Stimulated activated CD4-positive, alpha-beta T cell treated with anti-CD3 and anti-CD28 coated beads, TNF-alpha, amount 100 ng/mL, for 1 hour (primary cell): ENCODE data around the gene ZNF793.

Experiments used
- DNase-seq, 3 donors: peaks; one replicate each; pipeline ENCODE4 v3.0.0-alpha.2; 2020; ENCODE audit warnings: low read depth in 3 of 3, low spot score in 1 of 3

ZNF793 gene

DNA sequence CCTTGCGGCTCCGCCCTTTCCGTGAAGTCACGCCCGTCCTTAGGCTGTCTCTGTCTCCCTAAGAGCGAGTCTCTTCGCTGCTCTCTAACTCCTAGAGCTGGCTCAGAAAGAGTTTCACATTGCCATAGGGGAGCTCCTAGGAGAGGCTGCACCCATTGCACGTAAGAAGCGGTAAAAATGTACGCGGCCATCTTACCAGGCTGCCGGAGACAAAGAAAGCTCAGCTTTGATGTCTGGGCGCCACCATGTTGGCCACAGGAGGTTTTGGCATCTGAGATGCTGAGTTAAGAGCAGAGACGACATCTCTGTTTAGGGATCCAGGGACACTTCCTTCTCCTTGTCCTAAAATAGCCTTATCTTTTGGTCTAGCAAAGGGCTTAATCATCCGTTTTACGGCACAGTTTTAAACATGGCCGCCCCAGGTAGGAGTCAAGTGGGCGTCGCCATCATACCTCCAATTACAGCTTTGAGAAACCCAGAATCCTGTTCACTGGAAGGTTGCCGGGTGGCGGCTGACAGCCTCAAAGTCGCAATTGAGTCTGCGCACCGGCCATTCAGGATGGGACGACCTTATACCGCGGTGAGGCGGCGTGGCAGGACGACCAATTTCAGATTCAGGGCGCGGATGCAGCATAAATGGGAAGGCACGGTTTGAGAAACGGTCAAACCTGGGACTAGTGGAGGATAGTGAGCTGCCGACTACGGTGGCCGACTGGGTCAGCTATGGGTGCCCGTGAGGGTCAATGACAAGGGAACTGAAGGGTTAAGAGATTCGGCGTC is at the start of gene ZNF793:
TSS of gene ZNF793 (plus strand) at position 553 of the 780 bp plus-strand sequence. CDS start 16,501 bp downstream, outside the sequence.
- DNase-seq, result peak; percentile 51 to 71 (median 53)

DNA sequence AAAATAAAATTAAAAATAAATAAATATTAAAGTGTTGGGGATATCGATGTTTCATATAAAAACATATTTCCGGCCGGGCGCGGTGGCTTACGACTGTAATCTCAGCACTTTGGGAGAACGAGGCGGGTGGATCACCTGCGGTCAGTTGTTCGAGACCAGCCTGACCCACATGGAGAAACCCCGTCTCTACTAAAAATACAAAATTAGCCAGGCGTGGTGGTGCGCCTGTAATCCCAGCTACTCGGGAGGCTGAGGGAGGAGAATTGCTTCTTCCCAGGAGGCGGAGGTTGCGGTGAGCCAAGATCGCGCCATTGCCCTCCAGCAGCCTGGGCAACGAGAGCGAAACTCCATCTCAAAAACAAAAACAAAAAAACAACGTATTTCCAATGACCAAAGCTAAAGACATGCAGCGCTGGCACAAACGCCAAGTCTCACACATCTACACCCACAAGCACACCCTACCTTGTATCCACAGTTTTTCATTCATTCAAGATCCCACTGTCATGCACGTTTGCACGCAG is 40.4 kb upstream of the ZNF793 start:
- DNase-seq, result no peak

DNA sequence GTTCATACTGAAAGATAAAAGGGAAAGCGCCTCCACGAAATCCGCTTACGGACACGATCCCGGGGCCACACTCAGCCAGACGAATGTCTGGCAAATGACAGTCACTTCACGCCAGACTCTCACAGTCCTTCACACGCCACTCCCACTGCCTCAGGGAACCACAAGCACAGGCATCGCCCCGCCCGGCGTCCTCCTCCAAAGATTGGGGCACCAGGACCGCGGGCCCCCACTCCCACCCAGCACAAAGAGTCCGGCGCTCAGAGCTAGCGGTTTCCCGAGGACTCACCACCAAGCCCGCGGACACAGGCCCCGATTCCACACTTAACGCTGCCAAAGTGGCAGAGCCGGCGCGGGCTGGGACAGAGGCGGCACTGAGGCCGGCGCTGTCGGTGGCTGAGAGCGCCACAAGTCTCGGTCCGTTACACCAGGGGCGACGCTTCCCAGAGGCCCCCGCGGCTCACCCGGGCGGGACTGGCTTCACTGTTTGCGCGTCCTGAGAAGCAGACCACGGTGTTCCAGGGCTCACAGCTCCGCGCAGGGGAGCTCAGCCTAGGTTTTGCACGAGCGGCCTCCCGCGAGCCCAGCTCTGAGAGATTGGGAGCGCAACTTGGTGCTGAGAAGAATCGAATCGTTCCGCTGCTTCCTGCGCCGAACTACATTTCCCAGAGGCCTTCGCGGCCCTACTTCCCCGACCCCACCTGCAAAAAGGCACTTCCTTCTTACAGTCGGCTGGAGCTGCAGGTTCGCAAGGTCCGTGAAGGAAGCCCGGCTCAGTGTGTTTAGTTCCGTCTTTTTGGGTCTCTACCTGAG is 39.7 kb upstream of the ZNF793 start, which contains the start of gene ZNF569:
TSS of gene ZNF569 (minus strand) at position 647 of the 810 bp plus-strand sequence. CDS start 22,523 bp downstream, outside the sequence.
- peak; percentile 71 to 73 (median 71) for DNase-seq

DNA sequence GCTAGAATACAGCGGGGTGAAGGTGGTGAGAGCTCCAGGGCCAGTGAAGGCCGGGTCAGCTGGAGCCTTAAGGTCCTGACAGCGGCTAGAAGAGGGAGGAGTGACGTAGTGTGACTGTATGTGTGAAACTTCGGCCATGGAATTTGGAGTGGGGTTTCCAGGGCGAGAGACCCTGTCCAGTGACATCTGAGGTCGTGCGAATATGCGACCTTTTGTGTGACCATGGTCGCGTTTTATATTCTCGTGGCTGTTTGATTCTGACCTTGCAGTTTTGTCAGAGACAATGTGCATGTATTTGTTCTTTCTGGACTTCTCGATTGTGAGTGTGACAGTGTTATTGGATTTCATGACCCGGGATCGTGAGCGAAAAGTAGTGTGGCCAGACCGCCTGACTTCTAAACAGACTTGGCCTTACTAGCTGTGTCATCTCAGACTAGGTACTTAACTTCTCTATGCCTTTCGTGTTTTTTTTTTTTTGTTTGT is 39.1 kb upstream of the ZNF793 start:
- no peak for DNase-seq

DNA sequence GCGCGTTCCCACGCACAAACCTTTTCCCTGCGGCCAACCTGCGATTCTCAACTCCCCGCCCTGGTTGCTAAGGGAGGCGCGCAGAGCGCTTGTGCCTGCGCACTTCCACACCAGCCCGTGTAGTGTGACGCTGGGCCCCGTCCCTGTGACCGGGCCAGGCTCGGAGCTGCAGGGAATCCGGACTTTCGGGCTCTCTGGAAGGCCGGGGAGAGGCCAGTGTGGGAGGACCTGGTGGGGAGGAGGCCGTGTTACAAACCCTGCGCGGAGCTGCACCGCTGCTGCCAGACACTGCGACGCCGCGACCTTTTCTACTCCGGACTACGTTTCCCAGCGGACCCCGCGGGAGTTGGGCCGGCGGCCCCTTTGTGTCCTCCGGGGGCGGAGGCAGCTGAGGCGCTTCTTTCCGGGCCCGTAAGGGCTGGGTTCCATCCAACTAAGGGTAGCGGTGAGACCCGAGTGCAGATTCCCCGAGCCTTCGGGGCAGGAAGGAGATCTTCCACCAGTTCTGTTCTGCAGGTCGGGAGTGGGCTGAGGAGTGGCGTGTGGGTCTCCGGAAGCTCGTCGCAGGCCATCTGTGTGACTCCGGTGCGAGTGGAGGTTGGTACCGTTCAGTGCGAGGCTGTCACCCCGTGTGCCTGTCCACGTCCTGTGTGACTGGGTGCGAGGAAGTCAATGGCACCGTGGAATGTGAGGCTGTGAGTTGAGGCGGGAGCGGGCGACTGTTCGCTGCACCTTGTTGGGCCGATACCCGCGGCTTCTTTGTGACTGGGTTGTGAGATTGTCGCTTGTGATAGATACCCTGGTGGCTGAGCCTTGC is 37.6 kb upstream of the ZNF793 start, which contains the start of gene ZNF570:
TSS of gene ZNF570 (plus strand) at position 396 of the 817 bp plus-strand sequence. CDS start 999 bp downstream, outside the sequence.
- DNase-seq, result peak; percentile 62 to 76 (median 75)

DNA sequence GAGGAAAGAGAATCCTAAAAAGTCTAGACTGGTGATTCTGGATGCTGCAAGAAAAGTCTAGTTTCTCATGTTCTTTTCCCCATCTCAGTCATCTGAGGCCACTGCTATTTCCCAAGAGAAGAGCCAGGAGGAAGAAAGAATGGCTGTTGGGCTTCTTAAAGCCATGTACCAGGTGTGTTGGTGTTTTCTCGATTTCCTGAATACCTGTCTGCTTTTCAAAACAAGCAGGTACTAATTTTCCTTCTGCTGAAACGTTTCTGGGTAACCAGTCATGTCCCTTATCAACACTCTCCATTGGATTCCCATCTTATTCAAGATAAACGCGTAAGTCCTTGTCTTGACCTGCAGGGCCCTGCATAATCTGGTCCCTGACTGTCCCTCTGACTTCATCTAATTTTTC is 36.5 kb upstream of the ZNF793 start:
- DNase-seq, result no peak

DNA sequence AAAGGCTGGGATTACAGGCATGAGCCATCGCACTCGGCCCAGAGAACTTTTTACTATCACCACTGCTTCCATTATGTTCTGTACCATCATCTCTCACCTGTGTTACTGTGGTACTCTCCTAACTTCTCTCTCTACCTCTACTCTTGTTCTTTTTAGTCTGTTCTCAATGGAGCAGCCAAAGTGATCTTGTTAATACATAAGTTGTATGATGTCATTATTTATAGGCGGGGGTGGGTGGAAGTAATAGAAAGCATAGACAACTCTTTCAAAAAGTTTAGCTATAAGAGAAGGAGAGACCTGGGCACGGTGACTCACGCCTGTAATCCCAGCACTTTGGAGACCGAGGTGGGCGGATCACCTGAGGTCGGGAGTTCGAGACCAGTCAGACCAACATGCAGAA is 34.6 kb upstream of the ZNF793 start:
- DNase-seq, result no peak

DNA sequence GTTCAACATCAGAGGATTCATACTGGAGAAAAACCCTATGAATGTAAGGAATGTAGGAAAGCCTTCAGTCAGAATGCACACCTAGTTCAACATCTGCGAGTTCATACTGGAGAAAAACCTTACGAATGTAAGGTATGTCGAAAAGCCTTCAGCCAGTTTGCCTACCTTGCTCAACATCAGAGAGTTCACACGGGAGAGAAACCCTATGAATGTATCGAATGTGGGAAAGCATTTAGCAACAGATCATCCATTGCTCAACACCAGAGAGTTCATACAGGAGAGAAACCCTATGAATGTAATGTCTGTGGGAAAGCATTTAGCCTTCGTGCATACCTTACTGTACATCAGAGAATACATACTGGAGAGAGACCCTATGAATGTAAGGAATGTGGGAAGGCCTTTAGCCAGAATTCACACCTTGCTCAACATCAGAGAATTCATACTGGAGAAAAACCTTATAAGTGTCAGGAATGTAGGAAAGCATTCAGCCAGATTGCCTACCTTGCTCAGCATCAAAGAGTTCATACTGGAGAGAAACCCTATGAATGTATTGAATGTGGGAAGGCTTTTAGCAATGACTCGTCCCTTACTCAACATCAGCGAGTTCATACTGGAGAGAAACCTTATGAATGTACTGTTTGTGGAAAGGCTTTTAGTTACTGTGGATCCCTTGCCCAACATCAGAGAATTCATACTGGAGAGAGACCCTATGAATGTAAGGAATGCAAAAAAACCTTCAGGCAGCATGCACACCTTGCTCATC is 22.2 kb upstream of the ZNF793 start:
- DNase-seq, result no peak

DNA sequence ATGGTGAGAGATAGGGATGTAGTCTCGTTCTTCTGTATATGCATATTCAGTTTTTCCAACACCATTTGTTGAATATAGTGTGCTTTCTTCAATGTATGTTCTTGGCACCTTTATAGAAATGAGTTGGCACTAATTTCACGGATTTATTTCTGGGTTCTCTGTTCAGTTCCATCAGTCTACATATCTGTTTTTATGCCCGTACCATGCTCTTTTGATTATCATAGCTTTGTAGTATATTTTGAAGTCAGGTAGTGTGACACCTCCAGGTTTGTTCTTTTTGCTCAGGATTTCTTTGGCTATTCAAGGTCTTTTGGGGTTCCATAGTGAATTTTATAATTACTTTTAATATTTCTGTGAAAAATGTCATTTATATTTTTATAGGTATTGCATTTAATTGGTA is 14.5 kb upstream of the ZNF793 start:
- no peak for DNase-seq

DNA sequence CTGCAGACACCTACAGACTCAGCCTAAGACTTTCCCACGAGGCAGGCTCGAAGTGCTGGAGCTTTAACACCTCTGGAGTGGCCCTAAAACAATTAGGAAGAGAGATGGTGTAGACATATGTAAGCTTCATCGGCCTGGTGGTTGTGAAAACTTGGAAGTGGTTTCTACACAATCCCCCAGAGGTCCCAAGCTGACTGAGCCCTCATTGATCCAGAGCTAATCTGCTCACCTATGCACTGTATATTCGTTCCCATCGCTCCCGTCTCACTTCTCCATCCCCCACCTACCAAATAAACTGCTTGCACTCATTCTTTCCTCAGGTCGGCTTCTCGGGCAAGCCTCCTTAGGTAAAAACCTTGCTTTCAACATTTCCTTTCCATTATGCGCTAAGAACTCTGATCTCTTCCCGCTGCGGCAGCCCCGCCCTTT is 767 bp upstream of the ZNF793 start:
- no peak for DNase-seq

DNA sequence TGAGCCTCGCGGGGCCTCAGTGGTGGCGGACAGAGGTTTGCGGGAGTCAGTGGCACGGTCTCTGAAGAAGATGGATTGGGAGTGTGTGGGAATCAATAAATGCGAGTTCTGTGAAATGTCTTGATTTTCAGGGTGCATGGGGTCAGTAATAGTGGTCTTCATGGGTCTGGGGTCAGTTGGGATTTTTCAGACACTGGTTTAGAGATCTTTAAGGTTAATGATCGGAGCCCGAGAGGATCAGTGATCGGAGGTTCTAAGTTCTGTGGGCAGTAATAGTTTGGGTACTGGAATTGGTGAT is 377 bp downstream of the ZNF793 start:
- DNase-seq, result no peak

DNA sequence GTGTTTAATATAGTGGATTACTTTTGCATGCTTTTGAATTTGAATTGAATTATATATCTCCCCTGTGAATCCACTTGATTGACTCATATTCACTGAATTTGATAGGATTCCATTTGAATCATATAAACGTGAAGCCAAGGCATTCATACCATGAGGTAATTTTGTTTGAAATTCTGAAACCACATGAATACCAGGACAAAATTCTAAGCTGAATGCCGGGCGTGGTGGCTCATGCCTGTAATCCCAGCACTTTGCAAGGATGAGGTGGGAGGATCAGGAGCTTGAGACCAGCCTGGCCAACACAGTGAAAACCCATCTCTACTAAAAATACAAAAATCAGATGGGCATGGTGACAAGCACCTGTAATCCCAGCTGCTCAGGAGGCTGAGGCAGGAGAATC is 4.4 kb downstream of the ZNF793 start:
- no peak for DNase-seq

DNA sequence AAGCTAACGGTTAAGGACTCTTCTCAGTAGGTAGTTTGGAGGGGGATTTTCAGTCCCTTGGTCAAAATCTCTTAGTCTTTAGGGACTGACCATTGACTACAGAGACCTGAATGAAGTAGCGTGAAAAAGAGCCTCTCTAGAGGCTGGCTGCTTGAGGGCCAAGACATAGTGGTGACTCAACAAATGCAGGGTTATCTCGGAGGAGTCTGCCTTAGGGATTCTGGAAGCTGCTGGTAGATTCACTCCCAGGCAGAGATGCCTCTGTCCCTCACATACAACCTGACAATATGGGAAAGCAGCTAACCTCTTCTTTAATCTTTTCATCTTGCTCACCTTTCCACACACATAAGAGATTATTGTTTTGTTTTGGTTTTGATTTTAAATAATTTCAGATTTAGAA is 5.1 kb downstream of the ZNF793 start:
- DNase-seq, result no peak

DNA sequence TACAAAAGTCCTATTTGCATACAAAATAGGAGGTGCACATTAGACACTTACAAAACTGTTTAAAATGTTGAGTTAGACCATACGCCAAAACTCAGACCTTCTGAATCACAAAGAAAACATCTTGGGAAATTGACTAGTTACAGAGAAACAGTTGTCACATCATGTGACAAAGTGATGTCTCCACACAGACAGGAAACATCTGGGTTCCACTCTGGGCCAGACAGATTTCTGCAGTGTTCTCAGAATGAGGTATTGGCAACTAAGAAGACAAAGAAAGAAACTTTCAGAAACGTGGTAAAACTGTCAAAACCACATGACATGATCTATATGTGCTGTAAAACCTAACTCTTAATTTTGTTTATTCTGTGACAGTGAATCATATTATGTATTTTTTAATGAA is 6.7 kb downstream of the ZNF793 start:
- DNase-seq, result no peak

DNA sequence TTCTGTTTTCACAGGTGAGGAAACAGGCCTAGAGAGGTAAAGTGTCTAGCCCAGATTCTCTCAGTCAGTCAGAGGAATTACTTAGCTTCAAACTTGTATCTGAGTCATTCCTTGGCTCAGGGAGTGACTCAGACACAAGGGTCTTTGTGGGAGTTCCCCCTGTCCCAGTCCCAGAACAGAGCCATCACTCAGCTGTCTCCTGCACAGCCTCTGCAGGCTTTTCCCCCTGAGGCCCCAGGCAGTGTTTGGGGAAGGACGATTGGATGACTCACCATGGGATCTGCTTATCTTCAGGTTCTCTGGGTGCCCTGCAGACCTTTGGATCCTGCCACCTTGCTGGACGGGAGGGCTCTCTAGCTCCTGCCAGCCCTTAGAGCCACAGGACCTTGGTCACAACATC is 13.2 kb downstream of the ZNF793 start:
- no peak for DNase-seq

DNA sequence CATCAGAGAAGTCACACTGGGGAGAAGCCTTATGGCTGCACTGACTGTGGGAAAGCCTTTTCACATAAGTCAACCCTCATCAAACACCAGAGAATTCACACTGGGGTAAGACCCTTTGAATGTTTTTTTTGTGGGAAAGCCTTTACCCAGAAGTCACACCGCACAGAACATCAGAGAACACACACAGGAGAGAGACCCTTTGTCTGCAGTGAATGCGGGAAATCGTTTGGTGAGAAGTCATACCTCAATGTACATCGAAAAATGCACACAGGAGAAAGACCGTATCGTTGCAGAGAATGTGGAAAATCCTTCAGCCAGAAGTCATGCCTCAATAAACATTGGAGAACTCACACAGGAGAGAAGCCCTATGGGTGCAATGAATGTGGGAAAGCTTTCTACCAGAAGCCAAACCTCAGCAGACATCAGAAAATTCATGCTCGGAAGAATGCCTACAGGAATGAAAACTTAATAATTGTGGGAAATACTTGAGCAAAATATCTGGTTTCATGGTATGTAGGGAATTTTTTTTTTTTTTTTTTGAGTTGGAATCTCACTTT is 30.7 kb downstream of the ZNF793 start:
- DNase-seq, result no peak

DNA sequence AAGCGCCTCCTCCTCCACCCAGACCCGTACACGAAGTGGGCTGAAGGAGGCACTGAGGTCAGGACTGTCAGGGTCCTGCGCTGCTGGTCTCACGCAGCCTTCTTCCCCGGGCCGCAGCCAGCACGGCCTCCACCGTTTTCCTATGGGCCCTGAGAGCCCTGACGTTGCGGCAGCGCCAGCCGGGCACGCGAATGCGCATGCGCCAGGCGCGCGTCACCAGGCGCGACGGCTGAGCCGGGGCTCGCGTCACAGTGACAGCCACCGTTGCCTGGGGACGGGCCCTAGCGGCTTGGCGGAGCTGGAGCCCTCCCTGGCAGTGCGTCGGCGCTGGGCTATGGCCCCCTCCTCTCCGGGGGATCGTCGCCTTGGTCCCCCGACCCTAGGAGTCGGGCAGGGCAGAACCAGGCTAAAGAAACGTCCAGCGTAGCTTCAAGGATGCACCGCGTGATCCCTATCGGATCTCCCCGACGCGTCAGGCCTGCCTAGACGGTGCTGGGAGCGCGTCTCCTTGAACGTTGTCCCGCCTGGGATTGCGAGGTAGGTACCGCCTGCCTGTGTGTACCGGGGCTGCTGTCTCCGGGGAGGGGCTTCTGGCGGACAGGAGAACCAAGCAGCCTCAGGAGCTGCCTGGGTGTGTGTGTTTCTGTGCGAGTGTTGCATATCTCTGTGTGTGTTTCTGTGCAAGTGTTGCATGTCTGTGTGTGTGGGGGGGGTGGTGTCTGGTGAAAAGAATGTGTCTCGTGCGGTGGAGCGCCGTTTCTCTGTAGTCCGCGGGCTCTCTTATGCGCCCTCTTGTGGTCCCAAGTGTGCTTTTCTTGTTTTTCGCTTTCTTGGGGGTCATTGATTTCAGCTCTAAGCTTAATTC is 44.6 kb downstream of the ZNF793 start:
- peak in 1 of 3 donors; percentile 21 for DNase-seq

DNA sequence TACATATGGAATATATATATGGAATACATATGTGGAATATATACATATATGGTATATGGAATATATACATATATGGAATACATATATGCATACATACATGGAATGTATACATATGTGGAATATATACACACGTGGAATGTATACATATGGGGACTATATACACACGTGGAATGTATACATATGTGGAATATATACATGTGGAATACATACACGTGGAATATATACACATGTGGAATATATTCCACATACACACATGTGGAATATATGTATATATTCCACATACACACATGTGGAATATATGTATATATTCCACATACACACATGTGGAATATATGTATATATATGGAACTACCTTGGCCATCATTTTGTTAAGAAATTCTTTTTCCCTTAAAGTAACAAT is 56.8 kb downstream of the ZNF793 start:
- DNase-seq, result no peak
